GM19043 (cell line): ENCODE data around the gene TRPM3.

Experiments
- ATAC-seq: cut with Tn5 transposase; IDR thresholded peaks from one replicate; pipeline ENCODE4 v1.9.1; 2021; ENCODE audit warnings: low read depth; ENCODE audit not compliant: unreplicated experiment

Gene TRPM3

DNA sequence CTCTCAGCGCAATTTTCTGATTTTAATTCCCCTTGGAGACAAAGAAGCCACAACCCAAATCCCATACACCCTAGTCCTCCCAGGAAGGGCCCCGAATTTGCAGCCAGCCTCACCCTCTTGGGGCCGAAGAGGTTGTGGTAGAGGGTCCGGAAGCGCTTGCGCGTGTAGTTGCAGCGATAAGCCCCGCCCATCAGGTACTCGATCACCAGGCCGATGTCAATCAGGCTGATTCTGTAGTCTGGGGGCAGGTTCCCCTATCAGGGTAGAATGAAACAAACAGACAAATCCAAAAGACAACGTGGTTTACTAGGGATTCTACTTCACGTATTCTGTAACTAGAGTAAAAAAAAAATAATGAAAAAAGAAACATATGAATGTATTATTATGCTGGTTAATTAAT lies 496.3 kb downstream of the TRPM3 start:
- ATAC-seq: no peak

GRCh38 chr9:70618784-70619183 lies 502.6 kb downstream of the TRPM3 start:
- ATAC-seq: no peak

DNA sequence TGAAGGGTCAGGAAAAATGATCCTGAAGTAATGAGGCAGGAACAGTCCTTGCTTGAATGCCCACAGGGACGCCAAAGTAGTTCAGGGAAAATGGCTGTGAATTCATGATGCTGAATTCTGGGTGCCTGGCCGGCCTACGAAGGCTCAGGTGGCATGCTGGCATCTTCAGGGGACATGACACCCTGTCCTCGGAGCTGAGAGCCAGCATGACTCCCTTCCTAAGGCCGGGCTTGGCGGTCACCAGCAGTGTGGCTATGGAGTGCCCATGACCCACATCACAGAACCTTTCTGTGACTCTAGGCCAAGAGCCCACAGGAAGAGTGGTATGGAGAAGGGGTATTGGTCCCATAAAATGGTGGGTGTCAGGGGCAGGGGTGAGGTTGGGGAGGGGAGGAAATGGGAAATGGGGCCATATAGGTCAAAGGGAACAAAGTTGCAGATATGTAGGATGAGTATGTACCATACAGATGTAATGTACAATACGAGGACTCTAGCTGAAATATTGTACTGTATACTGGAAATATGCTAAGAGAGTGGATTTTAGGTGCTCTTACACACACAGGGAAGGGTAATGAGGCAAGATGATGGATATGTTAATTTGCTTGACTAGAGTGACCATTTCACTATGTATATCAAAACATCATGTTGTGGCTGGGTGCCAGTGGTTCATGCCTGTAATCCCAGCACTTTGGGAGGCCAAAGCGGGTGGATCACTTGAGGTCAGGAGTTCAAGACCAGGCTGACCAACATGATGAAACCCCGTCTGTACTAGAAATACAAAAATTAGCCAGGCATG lies 504.2 kb downstream of the TRPM3 start:
- ATAC-seq: no peak

- ATAC-seq: no peak
Measured at GRCh38 chr9:70616228-70616990, 505.0 kb downstream of the TRPM3 start.

- ATAC-seq: no peak
Measured at GRCh38 chr9:70615464-70616138, 505.8 kb downstream of the TRPM3 start.

- no peak for ATAC-seq
Measured at GRCh38 chr9:70614786-70615463, 506.5 kb downstream of the TRPM3 start.

DNA sequence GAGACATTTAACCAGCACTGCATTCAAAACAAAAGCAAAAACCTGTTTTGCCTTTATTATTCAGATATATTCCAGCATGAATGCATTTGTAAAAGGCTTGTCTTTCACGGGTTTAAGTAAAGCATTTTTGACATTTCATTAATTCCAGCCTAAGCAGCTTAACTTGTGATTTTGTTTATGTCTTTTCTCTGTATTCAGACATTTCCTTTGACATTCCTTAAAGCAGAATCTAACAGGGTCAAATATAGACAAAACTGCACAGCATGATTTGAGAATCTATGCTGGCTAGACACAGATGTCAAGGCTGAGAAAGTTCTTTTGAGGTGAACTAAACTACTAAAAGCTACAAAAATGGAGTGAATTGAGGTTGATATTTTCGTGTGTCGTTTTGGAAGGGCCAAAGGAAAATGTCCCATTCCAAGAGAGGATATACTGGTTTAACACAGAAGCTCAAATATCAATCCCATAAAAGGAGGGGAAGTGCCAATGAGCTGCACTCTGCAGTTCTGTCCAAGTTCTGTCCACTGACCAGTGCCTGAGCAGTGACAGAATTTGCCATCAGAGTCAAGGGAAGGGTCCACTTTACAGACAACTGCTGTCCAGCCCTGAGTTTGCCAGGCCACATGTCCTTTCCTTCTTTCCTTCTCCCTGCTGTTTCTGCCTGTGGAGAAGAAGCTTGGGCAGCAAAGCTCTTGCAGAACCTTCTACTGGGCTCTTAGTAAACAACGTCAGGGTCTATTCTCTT lies 508.2 kb downstream of the TRPM3 start:
- ATAC-seq: no peak

GRCh38 chr9:70610287-70610644 lies 511.2 kb downstream of the TRPM3 start:
- no peak for ATAC-seq

DNA sequence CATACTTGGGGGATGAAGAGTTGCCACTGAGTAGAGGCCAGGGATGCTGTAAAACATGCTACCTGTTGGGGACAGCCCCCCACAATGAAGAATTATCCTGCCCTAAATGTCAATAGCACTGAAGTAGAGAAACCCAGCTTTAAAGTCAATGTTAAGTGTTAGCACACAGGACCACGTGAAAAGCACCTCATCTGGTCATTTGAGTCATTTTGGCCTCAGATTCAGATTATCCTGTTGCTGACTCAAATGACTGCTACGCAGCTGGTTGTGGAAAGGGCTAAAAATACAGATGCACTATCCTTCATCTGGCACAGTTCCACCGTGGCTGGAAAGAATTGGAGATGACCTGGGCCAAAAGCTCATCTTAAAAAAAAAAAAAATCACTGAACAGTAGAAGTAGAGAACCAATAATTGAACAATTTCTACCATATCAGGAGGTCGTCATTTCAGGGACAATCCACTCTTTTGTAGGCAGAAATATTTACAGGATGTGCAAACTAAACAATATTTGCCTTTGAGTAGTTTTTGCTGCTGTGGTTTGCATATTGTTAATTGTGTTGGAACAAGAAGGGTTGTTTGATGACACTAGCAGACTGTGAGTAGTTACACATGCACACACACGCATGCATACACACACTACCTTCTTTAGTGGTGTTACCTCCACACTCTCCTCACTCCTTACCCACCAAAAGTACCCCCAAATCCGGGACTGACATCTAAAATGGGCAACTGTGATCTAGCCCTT lies 511.7 kb downstream of the TRPM3 start:
- ATAC-seq: no peak

- ATAC-seq: no peak
Measured at GRCh38 chr9:70609011-70609410, 512.4 kb downstream of the TRPM3 start.

- ATAC-seq: peak; percentile 61
Measured at GRCh38 chr9:70607926-70608325, 513.5 kb downstream of the TRPM3 start.

DNA sequence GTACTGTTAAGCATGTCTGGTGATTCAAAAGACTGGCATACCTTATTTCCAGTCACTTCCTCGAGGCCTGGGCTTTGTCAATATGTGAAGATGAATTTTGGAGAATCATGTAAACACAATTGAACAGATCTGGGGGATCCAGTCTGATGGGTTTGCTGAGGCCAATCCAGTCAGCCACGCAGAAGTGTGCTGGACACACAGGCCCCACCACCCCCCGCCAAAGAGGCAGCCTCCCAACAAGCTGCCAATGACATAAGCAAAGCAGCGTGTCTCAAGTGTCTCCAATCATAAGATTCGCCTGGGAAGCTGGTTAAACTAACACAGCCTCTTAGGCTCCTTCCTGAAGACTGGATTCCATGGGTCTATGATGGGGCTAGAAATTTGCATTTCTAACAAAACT lies 514.1 kb downstream of the TRPM3 start:
- no peak for ATAC-seq

DNA sequence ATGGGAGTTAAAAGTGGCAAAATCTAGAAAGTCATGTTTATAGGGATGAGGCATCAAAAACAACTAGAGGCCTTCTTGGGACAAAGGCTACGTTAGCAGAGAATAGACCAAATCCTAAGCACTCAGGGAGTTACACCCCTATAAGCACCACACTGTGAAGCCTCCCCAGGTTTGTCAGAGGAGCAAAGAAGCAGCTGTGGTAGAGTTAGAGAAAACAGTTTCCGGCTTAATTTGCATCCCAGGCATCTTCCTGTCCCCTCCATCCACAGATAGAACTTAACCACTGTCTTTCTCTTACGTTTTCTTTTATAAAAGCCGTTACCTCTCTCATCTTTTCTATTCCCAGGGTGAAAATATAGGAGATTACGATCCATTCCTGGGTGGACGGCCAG lies 518.4 kb downstream of the TRPM3 start:
- no peak for ATAC-seq

DNA sequence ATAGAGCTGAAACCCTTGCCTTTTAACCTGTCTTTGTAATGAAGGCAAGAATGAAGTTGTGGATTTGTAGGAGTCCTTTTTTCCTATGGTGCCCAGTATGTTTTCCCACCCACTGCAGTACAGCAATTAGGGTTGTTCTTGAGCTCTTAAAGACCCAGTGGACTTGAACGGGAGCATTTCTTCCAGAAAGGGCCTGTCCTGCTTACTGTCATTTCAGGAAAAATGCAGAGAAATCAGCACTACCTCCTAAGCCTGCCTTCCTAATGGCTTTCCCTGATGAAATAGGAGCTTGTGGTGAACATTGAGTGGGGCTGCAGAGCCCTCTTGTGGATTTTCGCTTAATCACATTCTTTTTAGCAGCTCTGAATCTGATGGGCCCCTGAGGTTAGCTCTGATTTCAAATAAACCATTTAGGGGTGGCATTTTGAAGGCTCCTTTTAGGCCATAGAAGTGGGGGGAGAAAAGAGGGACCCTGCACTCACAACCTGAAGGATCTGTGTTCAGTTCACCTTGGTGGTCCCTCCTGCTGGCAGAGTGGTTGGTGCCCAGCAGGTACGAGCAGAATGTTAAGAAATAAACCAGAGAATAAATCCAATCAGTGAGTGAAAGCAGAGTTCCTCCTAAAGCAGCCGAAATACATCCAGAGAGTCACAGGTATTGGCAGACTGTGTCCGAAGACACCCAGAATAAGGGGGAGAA lies 519.0 kb downstream of the TRPM3 start:
- peak; percentile 80 for ATAC-seq

GRCh38 chr9:70601000-70601951 lies 520.1 kb downstream of the TRPM3 start:
- ATAC-seq: no peak

DNA sequence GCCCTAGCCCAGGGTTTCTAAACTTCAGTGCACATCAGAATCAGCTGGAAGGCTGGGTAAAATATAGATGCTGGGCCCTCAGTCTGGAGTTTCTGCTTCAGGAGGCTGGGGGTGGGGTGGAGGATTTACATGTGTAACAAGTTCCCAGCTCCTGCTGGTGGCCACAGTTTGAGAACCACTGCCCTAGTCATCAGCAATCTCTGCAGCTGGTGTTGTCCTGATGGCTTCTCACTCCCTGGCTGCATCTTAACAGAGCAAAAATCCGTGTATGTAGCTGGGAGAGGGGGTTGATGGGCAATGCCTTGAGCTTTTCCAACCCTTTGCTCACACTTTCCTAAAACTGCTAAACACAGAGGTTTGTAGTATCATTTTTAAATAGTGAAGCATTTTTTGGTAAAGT lies 520.9 kb downstream of the TRPM3 start:
- no peak for ATAC-seq

- no peak for ATAC-seq
Measured at GRCh38 chr9:70597886-70598285, 523.5 kb downstream of the TRPM3 start.

- no peak for ATAC-seq
Measured at GRCh38 chr9:70595211-70595610, 526.2 kb downstream of the TRPM3 start.
